OCI-LY1 (cell line): ENCODE measurements around the gene CHAT.

ENCODE experiments used
- H2AFZ ChIP-seq: fragments of 200-600 bp; sonication (generic), shearing (Covaris generic); 2 replicates; pipeline ENCODE4 v1.6.0; 2014; ENCODE audit warnings: antibody characterized with exemption, mild to moderate bottlenecking, low read length
- H3F3A ChIP-seq: fragments of 200-600 bp; sonication (generic), shearing (Covaris generic); 2 replicates; pipeline ENCODE4 v1.6.0; 2014; ENCODE audit warnings: mild to moderate bottlenecking, antibody characterized with exemption, low read length, moderate library complexity; ENCODE audit not compliant: insufficient read depth
- H3K27ac ChIP-seq: fragments of 200-600 bp; sonication (generic); 2 replicates; pipeline ENCODE4 v1.5.1; 2014; ENCODE audit warnings: low read length, mixed run types, mild to moderate bottlenecking, low read depth; ENCODE audit not compliant: poor library complexity, severe bottlenecking
- H3K27me3 ChIP-seq: fragments of 200-600 bp; sonication (generic); 2 replicates; pipeline ENCODE4 v1.6.0; 2014; ENCODE audit warnings: antibody characterized with exemption, mild to moderate bottlenecking, low read length, moderate library complexity; ENCODE audit not compliant: insufficient read depth
- H3K36me3 ChIP-seq: fragments of 200-600 bp; sonication (generic); 2 replicates; pipeline ENCODE4 v1.6.1; 2014; ENCODE audit warnings: mild to moderate bottlenecking, antibody characterized with exemption, low read length, moderate library complexity, mixed read lengths; ENCODE audit not compliant: insufficient read depth
- H3K4me1 ChIP-seq: fragments of 200-600 bp; sonication (generic); 2 replicates; pipeline ENCODE4 v1.5.1; 2014; ENCODE audit warnings: mild to moderate bottlenecking, low read length, moderate library complexity; ENCODE audit not compliant: insufficient read depth, severe bottlenecking
- H3K4me2 ChIP-seq: fragments of 200-600 bp; sonication (generic), shearing (Covaris generic); 2 replicates; pipeline ENCODE4 v1.6.1; 2014; ENCODE audit warnings: low read length
- H3K4me3 ChIP-seq: fragments of 200-600 bp; sonication (generic); 2 replicates; pipeline ENCODE4 v1.5.1; 2014; ENCODE audit warnings: low read length, low read depth, mild to moderate bottlenecking, mixed read lengths; ENCODE audit not compliant: poor library complexity, severe bottlenecking
- H3K79me2 ChIP-seq: fragments of 200-600 bp; shearing (Covaris generic); 2 replicates; pipeline ENCODE4 v1.6.1; 2016; ENCODE audit warnings: mixed run types, low read length, mixed read lengths; ENCODE audit not compliant: insufficient read depth
- H3K9ac ChIP-seq: fragments of 200-600 bp; sonication (generic), shearing (Covaris generic); 2 replicates; pipeline ENCODE4 v1.6.1; 2014; ENCODE audit warnings: mild to moderate bottlenecking, low read length, mixed read lengths
- H3K9me2 ChIP-seq: fragments of 200-600 bp; sonication (generic), shearing (Covaris generic); 2 replicates; pipeline ENCODE4 v1.6.1; 2014; ENCODE audit warnings: low read depth, mild to moderate bottlenecking, low read length, mixed read lengths
- H3K9me3 ChIP-seq: fragments of 200-600 bp; shearing (Covaris generic); 2 replicates; pipeline ENCODE4 v1.6.1; 2014; ENCODE audit warnings: low read length, mixed read lengths
- H4K20me1 ChIP-seq: fragments of 200-600 bp; sonication (generic), shearing (Covaris generic); 2 replicates; pipeline ENCODE4 v1.6.0; 2016; ENCODE audit warnings: mild to moderate bottlenecking, low read length; ENCODE audit not compliant: insufficient read depth
- EZH2 ChIP-seq: fragments of 200-600 bp; sonication (generic), shearing (Covaris generic); IDR thresholded peaks from 2 replicates; pipeline ENCODE4 v1.8.0; 2017; ENCODE audit warnings: borderline replicate concordance, mixed run types, mild to moderate bottlenecking, antibody characterized with exemption, low read length, moderate library complexity, mixed read lengths
- TF ChIP-seq, protein P1 (sequence below): fragments of 200-600 bp; sonication (generic), shearing (Covaris generic); IDR thresholded peaks from 2 replicates; pipeline ENCODE4 v1.5.1; 2017; ENCODE audit warnings: mild to moderate bottlenecking, antibody characterized with exemption, low read length, moderate library complexity, mixed read lengths

The CHAT gene

GRCh38 chr10:49645871-49646870 lies 32.3 kb downstream of the CHAT start:
- Histone ChIP-seq H3K27me3 (no peaks in the 10 kb centered on the region), H3K4me2 (no peak overlapping the region), H3K79me2 (no peaks in the 10 kb centered on the region), H3K4me1 (peaks cover 5% of the 10 kb centered on the region), H3K27ac (no peak overlapping the region), H3K9me2 (no peaks in the 10 kb centered on the region), H3K9me3 (no peaks in the 10 kb centered on the region), H3K36me3 (no peaks in the 10 kb centered on the region), H3K9ac (no peak overlapping the region), H3K4me3 (no peak overlapping the region), H2AFZ (no peak overlapping the region), H4K20me1 (no peaks in the 10 kb centered on the region), H3F3A (no peaks in the 10 kb centered on the region)
- TF ChIP-seq, protein P1, sequence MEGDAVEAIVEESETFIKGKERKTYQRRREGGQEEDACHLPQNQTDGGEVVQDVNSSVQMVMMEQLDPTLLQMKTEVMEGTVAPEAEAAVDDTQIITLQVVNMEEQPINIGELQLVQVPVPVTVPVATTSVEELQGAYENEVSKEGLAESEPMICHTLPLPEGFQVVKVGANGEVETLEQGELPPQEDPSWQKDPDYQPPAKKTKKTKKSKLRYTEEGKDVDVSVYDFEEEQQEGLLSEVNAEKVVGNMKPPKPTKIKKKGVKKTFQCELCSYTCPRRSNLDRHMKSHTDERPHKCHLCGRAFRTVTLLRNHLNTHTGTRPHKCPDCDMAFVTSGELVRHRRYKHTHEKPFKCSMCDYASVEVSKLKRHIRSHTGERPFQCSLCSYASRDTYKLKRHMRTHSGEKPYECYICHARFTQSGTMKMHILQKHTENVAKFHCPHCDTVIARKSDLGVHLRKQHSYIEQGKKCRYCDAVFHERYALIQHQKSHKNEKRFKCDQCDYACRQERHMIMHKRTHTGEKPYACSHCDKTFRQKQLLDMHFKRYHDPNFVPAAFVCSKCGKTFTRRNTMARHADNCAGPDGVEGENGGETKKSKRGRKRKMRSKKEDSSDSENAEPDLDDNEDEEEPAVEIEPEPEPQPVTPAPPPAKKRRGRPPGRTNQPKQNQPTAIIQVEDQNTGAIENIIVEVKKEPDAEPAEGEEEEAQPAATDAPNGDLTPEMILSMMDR: no peak
- TF ChIP-seq EZH2: no peak

GRCh38 chr10:49647554-49647953 lies 33.7 kb downstream of the CHAT start:
- H3K36me3 ChIP-seq: no peaks in the 10 kb centered on the region
- H3K27me3 ChIP-seq: no peaks in the 10 kb centered on the region
- no peak overlapping the region for H2AFZ ChIP-seq
- H3K9ac ChIP-seq: no peak overlapping the region
- no peaks in the 10 kb centered on the region for H3K79me2 ChIP-seq
- H3K27ac ChIP-seq: no peak overlapping the region
- H3F3A ChIP-seq: no peaks in the 10 kb centered on the region
- H3K4me2 ChIP-seq: no peak overlapping the region
- H4K20me1 ChIP-seq: no peaks in the 10 kb centered on the region
- H3K4me1 ChIP-seq: peaks cover 5% of the 10 kb centered on the region
- no peak overlapping the region for H3K4me3 ChIP-seq
- no peaks in the 10 kb centered on the region for H3K9me3 ChIP-seq
- TF ChIP-seq, protein P1: no peak
- no peak for TF ChIP-seq EZH2
- no peaks in the 10 kb centered on the region for H3K9me2 ChIP-seq

DNA sequence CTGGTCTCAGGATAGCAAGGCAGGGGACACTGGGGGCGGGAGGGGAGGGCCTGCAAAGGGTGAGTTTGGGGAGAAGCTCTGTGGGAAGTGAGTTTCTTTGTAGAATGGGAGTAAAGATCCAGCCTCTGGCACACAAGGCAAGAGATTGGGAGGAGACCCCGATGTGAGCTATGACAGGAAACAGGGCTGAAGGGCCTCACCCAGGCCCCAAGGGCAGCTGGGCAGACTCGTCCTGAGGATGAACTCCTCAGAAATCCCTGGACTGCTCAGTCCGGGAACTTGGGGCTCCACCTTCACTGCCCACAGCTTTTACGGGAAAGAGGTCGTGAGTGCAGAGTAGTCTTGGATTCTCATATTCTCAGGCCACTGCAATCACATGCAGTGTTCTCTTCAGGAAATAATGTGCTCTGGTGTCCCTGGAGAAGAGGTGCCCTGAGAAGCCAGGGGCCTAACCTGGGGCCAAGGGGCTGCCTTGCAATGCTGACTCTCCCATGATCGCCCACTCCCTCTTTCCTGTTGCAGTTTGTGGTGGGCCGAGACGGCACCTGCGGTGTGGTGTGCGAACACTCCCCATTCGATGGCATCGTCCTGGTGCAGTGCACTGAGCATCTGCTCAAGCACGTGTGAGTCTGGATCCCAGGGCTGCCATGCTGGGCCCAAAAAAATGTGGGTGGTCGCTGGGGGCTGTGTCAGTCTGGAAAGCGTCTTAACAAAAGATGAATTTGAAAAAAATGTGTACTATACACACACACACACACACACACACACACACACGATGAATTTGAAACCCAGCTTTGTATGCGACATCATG lies 34.4 kb downstream of the CHAT start:
- Histone ChIP-seq H3K79me2 (no peaks in the 10 kb centered on the region), H3K27ac (no peak overlapping the region), H3K4me2 (no peak overlapping the region), H3K4me1 (peaks cover 5% of the 10 kb centered on the region), H3K9me2 (no peaks in the 10 kb centered on the region), H3F3A (no peaks in the 10 kb centered on the region), H3K4me3 (no peak overlapping the region), H2AFZ (no peak overlapping the region), H3K27me3 (no peaks in the 10 kb centered on the region), H3K9me3 (no peaks in the 10 kb centered on the region), H4K20me1 (no peaks in the 10 kb centered on the region), H3K36me3 (no peaks in the 10 kb centered on the region), H3K9ac (no peak overlapping the region)
- TF ChIP-seq EZH2: no peak
- TF ChIP-seq, protein P1: no peak
